K562 (cell line): Measurements from ENCODE around the gene L3MBTL3. TPM values are rescaled to one million over a fixed set of nuclear protein-coding genes. Genes with fewer than 3 reads are reported as not detected.
A peak's percentile ranks its signal among the peaks of the same experiment; 100 is the strongest.

Experiments
- ATAC-seq: fragments of 200-7000 bp; cut with Tn5 transposase; 3 replicates; pipeline ENCODE4 v1.9.1; 2020; ENCODE audit warnings: moderate library complexity
- BruUV-seq: library from RNA; stranded (reverse); fragments of 400-500 nt; replicated peaks from 2 replicates; lab custom pipeline; 2021; lab: Mats Ljungman, UMichigan
- CTCF ChIA-PET: fragments of 300-600 bp; formaldehyde crosslinking; extraction: SDS; loops from one replicate; lab custom pipeline; 2021; ENCODE audit warnings: low intra/inter-chr PET ratio; lab: Yijun Ruan, JAX
- POLR2A ChIA-PET: fragments of 300-600, 350-650 bp; sonication (Branson Sonifier 250); formaldehyde crosslinking; extraction: SDS; loops from one replicate; lab custom pipeline; 2021; ENCODE audit warnings: antibody characterized with exemption, inconsistent platforms; lab: Yijun Ruan, JAX
- DNase-seq, 4 experiments: peaks; one replicate each; pipeline versions ENCODE4 v3.0.0 to v3.0.0-alpha.2; 2011 to 2018; ENCODE audit warnings: low spot score in 3 of 4, mixed read lengths in 3 of 4; ENCODE audit errors: extremely low read depth in 1 of 4
- FAIRE-seq: peaks from 2 replicates; lab custom pipeline; 2011; peaks lifted over from hg19 to GRCh38; lab: Jason Lieb, UNC
- H2AFZ ChIP-seq: 2 replicates; pipeline ENCODE4 v1.6.0; 2011; ENCODE audit warnings: low read depth, low read length, control low read depth, inconsistent platforms
- H3K27ac ChIP-seq: fragments of 200-600 bp; 3 replicates; pipeline ENCODE4 v1.8.0; 2011; ENCODE audit warnings: low read depth, mild to moderate bottlenecking, control low read depth, inconsistent platforms, low read length, moderate library complexity, mixed read lengths; ENCODE audit errors: extremely low read depth
- H3K27me3 ChIP-seq, 2 experiments: fragments of 300-600 bp in 1 of 2; 2 replicates in 1 of 2; 3 replicates in 1 of 2; pipeline versions ENCODE4 v1.6.0 to v1.8.0; 2011; ENCODE audit warnings: inconsistent platforms in 2 of 2, low read length in 2 of 2, mild to moderate bottlenecking in 1 of 2, mixed read lengths in 1 of 2, moderate library complexity in 1 of 2; ENCODE audit not compliant: control insufficient read depth in 2 of 2, insufficient read depth in 2 of 2
- H3K36me3 ChIP-seq: fragments of 300-600 bp; 3 replicates; pipeline ENCODE4 v1.8.0; 2011; ENCODE audit warnings: mild to moderate bottlenecking, low read length, inconsistent platforms; ENCODE audit not compliant: control insufficient read depth, insufficient read depth
- H3K4me1 ChIP-seq, 2 experiments: fragments of 200-600 bp in 1 of 2; replicated peaks in 1 of 2; 2 replicates in 1 of 2; 3 replicates in 1 of 2; pipeline versions ENCODE4 v1.5.1 to v1.8.0; 2011; ENCODE audit warnings: inconsistent platforms in 2 of 2, low read length in 2 of 2, mild to moderate bottlenecking in 1 of 2, mixed read lengths in 1 of 2, moderate library complexity in 1 of 2; ENCODE audit not compliant: control insufficient read depth in 2 of 2, insufficient read depth in 2 of 2
- H3K4me2 ChIP-seq: 2 replicates; pipeline ENCODE4 v1.6.1; 2011; ENCODE audit warnings: low read length, control low read depth, inconsistent platforms, mixed read lengths; ENCODE audit not compliant: insufficient read depth
- H3K4me3 ChIP-seq: fragments of 200-600 bp; sonication (generic), shearing (Covaris generic); 2 replicates; pipeline ENCODE4 v1.5.1; 2016; ENCODE audit warnings: control low read depth, inconsistent platforms
- H3K79me2 ChIP-seq: fragments of 200-600 bp; 3 replicates; pipeline ENCODE4 v1.8.0; 2011; ENCODE audit warnings: low read length, inconsistent platforms; ENCODE audit not compliant: control insufficient read depth, insufficient read depth
- H3K9ac ChIP-seq, 2 experiments: 2 replicates each; pipeline versions ENCODE4 v1.6.0 to v1.6.1; 2011; ENCODE audit warnings: low read depth in 2 of 2, low read length in 2 of 2, control low read depth in 1 of 2, inconsistent platforms in 1 of 2, mild to moderate bottlenecking in 1 of 2, mixed read lengths in 1 of 2; ENCODE audit not compliant: insufficient read depth in 1 of 2
- H3K9me1 ChIP-seq: one replicate; pipeline ENCODE4 v1.6.0; 2011; ENCODE audit warnings: inconsistent platforms, mild to moderate bottlenecking, low read length, moderate library complexity; ENCODE audit not compliant: control insufficient read depth, insufficient read depth
- H3K9me3 ChIP-seq: replicated peaks from 2 replicates; pipeline ENCODE4 v1.5.1; 2011; ENCODE audit warnings: low read depth, low read length, inconsistent platforms; ENCODE audit not compliant: control insufficient read depth, insufficient read depth
- H4K20me1 ChIP-seq: replicated peaks from 2 replicates; pipeline ENCODE4 v1.6.1; 2011; ENCODE audit warnings: low read length, inconsistent platforms, mixed read lengths; ENCODE audit not compliant: control insufficient read depth, insufficient read depth
- C11orf30 ChIP-seq: fragments of 450-650 bp; IDR thresholded peaks from 2 replicates; pipeline ENCODE4 v1.6.1; 2016; ENCODE audit warnings: low read depth, mild to moderate bottlenecking
- OTX1 ChIP-seq: fragments of 450-650 bp; formaldehyde crosslinking; IDR thresholded peaks from 2 replicates; pipeline ENCODE4 v1.4.0; 2022; ENCODE audit warnings: mild to moderate bottlenecking
- RAD21 ChIP-seq, 2 experiments: fragments of 250-450 bp in 1 of 2; fragments of 450-650 bp in 1 of 2; sonication (Bioruptor Pico) in 1 of 2; formaldehyde crosslinking in 1 of 2; IDR thresholded peaks in 1 of 2; conservative IDR thresholded peaks in 1 of 2; 2 replicates each; pipeline versions ENCODE4 v1.4.0 to v1.8.0; 2020 to 2022; ENCODE audit warnings: mild to moderate bottlenecking in 2 of 2, moderate library complexity in 1 of 2
- ZNF316 ChIP-seq: fragments of 450-650 bp; IDR thresholded peaks from 2 replicates; pipeline ENCODE4 v1.6.1; 2016
- WGBS: fragments of 100-300 bp; shearing (Covaris generic); methylation state at CpG from one replicate; pipeline ENCODE4 v1.1.6; 2016; ENCODE audit warnings: low coverage, mixed read lengths; ENCODE audit not compliant: insufficient coverage; ENCODE audit errors: missing lambda C conversion rate; 5-methylcytosine and 5-hydroxymethylcytosine counted together
- in situ Hi-C: fragments of 300-500 bp; cut with MboI; formaldehyde crosslinking; loops from 4 replicates; pipeline ENCODE4 v1.15.0; 2018; ENCODE audit warnings: inconsistent platforms, mixed read lengths
- intact Hi-C: fragments of 100-400 bp; cut with micrococcal nuclease; formaldehyde crosslinking; loops from 2 replicates; pipeline ENCODE4 v1.14.2; 2022
- polyA plus RNA-seq, 8 experiments: library from polyadenylated mRNA; depleted of rRNA in 4 of 8; stranded (reverse) in 5 of 8; unstranded in 3 of 8; fragments of >200 nt; fragmentation: Nextera tagmentation in 2 of 8; fragmentation: Illumina TruSeq in 1 of 8; extraction: Ambion mirVana in 2 of 8; extraction: Trizol in 1 of 8; gene quantifications; 2 replicates each; pipeline versions ENCODE4 v1.2.1 to v1.2.3, GENCODE V29; 2011 to 2014; ENCODE audit warnings: inconsistent platforms in 1 of 8, missing spikeins in 1 of 8
- total RNA-seq, 7 experiments: library from RNA; depleted of rRNA in 6 of 7; stranded (reverse); fragments of >200 nt in 6 of 7; fragmentation: Illumina TruSeq in 2 of 7; extraction: Trizol in 2 of 7; gene quantifications; 2 replicates each; pipeline versions ENCODE4 v1.2.1 to v1.2.3, GENCODE V29; 2011 to 2021; ENCODE audit warnings: low replicate concordance in 1 of 7
- TF ChIP-seq, protein P1 (sequence below), 3 experiments: IDR thresholded peaks in 2 of 3; conservative IDR thresholded peaks in 1 of 3; 2 replicates each; pipeline ENCODE4 v1.5.1; 2011 to 2012; ENCODE audit warnings: low read length in 3 of 3, mild to moderate bottlenecking in 3 of 3, control low read depth in 2 of 3, improper control_type of control experiment in 1 of 3, inconsistent platforms in 1 of 3, low read depth in 1 of 3, mixed read lengths in 1 of 3, moderate library complexity in 1 of 3; ENCODE audit not compliant: insufficient read depth in 2 of 3

L3MBTL3 gene
- total and polyA plus RNA-seq, 9 of the 15 experiments (the other 6 are each of a cell fraction or from before 2014, with no cell fraction given) = 0.83 to 6.9 (median 5.4) TPM

DNA sequence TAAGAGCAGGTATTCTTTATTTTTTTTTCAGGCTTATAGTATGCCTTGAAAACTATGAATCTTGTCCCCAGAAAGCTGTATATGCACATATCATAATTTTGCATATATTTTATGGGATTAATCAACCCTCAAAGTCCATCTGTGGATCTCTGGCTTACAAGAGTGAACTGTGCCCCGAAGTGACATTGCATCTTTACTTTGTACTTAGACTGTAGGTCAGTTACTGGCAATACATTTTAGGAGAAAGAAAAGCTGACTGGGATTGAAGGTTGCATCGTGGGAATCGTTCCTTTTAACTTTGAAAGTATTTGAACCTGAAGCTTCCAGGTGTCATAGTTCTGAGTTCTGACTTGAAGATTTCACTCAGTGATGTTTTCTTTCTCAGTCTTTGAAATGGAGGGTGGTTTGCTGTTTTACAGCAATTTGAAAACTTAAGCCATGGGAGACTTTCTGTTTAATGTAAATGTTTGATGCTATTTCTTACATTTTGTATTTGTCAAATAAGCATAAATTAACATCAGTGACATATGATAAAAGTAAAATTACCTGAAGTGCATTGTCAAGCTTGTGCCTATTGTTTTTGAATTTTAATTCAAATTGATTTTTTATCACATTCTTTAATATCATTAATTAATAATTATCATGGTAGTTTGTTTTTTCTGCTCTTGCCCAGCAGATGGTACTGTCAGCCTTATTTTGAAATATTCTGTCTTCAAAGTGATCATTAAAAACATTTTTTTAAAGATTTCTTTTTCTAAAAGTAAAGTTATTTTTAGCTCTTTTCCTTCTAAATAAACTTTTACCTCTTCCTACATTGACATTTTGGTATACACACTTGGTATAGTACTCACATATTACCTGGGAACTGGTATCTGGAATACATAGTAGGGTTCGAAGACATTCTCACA lies 29.0 kb downstream of the L3MBTL3 start:
- Histone ChIP-seq H3K9me3 (no peaks in the 10 kb centered on the region), H3K27ac (no peak overlapping the region), H3K9ac (no peak overlapping the region), H4K20me1 (no peaks in the 10 kb centered on the region), H3K36me3 (no peaks in the 10 kb centered on the region; the same call in 2 of the 3 replicates), H3K4me1 (no peaks in the 10 kb centered on the region), H3K27me3 (no peaks in the 10 kb centered on the region), H3K4me2 (no peak overlapping the region), H3K4me3 (no peak overlapping the region), H3K9me1 (no peaks in the 10 kb centered on the region), H2AFZ (no peak overlapping the region), H3K79me2 (no peaks in the 10 kb centered on the region)
- BruUV-seq = no TSS peak
- intact Hi-C loops = loop anchor here (2.0 kb wide), 1 partner anchor 235 kb away; no protein-coding TSS in a partner anchor
- ChIA-PET POLR2A (no interaction called here), CTCF (no interaction called here)
- TF ChIP-seq ZNF316 = peak; percentile 72
- peak; percentile 40; the same call in 1 of the 2 replicates for TF ChIP-seq C11orf30
- no peak for TF ChIP-seq OTX1 (CRISPR knock-in tag)
- TF ChIP-seq RAD21 (CRISPR knock-in tag; conservative IDR thresholded peaks at IDR 0.05 in 1 of 2, IDR thresholded peaks at IDR 0.05 in 1 of 2) = 0 out of 4 replicates have a peak, but pooled peaks of 1 of the 2 experiments have one; percentile 10
- TF ChIP-seq, protein P1, sequence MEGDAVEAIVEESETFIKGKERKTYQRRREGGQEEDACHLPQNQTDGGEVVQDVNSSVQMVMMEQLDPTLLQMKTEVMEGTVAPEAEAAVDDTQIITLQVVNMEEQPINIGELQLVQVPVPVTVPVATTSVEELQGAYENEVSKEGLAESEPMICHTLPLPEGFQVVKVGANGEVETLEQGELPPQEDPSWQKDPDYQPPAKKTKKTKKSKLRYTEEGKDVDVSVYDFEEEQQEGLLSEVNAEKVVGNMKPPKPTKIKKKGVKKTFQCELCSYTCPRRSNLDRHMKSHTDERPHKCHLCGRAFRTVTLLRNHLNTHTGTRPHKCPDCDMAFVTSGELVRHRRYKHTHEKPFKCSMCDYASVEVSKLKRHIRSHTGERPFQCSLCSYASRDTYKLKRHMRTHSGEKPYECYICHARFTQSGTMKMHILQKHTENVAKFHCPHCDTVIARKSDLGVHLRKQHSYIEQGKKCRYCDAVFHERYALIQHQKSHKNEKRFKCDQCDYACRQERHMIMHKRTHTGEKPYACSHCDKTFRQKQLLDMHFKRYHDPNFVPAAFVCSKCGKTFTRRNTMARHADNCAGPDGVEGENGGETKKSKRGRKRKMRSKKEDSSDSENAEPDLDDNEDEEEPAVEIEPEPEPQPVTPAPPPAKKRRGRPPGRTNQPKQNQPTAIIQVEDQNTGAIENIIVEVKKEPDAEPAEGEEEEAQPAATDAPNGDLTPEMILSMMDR (IDR thresholded peaks at IDR 0.05 in 2 of 3, conservative IDR thresholded peaks at IDR 0.05 in 1 of 3; ENCODE audit: insufficient read depth in 2 of 3, low read depth in 1 of 3, low read length in 3 of 3) = peak in 1 of 3 experiments; percentile 29; a peak in 2 of 6 replicates
- 27% methylated on average over 4 of the region's 4 CpGs for WGBS
- no peak for DNase-seq
- FAIRE-seq = no peak
- in situ Hi-C loops = no loop called here
- no peak for ATAC-seq
